Thyroid gland (tissue), 4 donors: ENCODE results near the gene KRTAP12-4. TPM values are rescaled to one million over a fixed set of nuclear protein-coding genes. Genes with fewer than 3 reads are reported as not detected.
"Not testable (repeated sequence)": the region's sequence is repeated elsewhere in the genome, so short reads cannot be mapped to it uniquely, and the experiment has no call there.

Source experiments
- DNase-seq, 2 donors: peaks; one replicate each; pipeline ENCODE4 v3.0.0-alpha.2; 2019
- H3K27ac ChIP-seq, 3 donors: fragments of 200-600 bp; sonication (generic); 1 replicate in 2 of 3; 2 replicates in 1 of 3; pipeline ENCODE4 v1.5.1; 2016 to 2019; ENCODE audit warnings: mild to moderate bottlenecking in 1 of 3, moderate library complexity in 1 of 3
- H3K27me3 ChIP-seq: fragments of 200-600 bp; sonication (generic); one replicate; pipeline ENCODE4 v1.5.1; 2019
- H3K36me3 ChIP-seq, 2 donors: fragments of 200-600 bp; sonication (generic); one replicate each; pipeline ENCODE4 v1.5.1; 2016 to 2019
- H3K4me1 ChIP-seq, 2 donors: fragments of 200-600 bp; sonication (generic); one replicate each; pipeline ENCODE4 v1.5.1; 2017 to 2019
- H3K4me3 ChIP-seq, 3 donors: fragments of 200-600 bp; sonication (generic); replicated peaks in 1 of 3; 1 replicate in 2 of 3; 2 replicates in 1 of 3; pipeline ENCODE4 v1.5.1; 2016; ENCODE audit warnings: mild to moderate bottlenecking in 1 of 3
- H3K9me3 ChIP-seq: fragments of 200-600 bp; sonication (generic); one replicate; pipeline ENCODE4 v1.5.1; 2017
- CTCF ChIP-seq, 6 experiments: fragments of 200-600 bp in 3 of 6; fragments of 450-650 bp in 3 of 6; sonication (generic) in 3 of 6; IDR thresholded peaks; one replicate each; pipeline ENCODE4 v1.5.1; 2016 to 2019; ENCODE audit warnings: antibody characterized with exemption in 6 of 6, mild to moderate bottlenecking in 2 of 6, inconsistent platforms in 1 of 6, moderate library complexity in 1 of 6
- POLR2A ChIP-seq, 2 donors: fragments of 450-650 bp; IDR thresholded peaks; one replicate each; pipeline ENCODE4 v1.6.1; 2017; ENCODE audit warnings: antibody characterized with exemption in 2 of 2, mild to moderate bottlenecking in 2 of 2, moderate library complexity in 1 of 2
- WGBS, 2 donors: methylation state at CpG; one replicate each; pipeline ENCODE4 v1.1.5; 2017; 5-methylcytosine and 5-hydroxymethylcytosine counted together
- intact Hi-C: fragments of 100-400 bp; cut with DNase I; formaldehyde crosslinking; loops from one replicate; pipeline ENCODE4 v1.15.1; 2023
- total RNA-seq, 4 donors: library from RNA; depleted of rRNA; stranded (reverse); fragments of >200 nt; gene quantifications; one replicate each; pipeline ENCODE4 v1.2.3, GENCODE V29; 2016

KRTAP12-4 gene
- total RNA-seq, 4 donors from 2014 or later = not detected

GRCh38 chr21:44640761-44641160, 13.7 kb downstream of the KRTAP12-4 start:
- TF ChIP-seq POLR2A (IDR thresholded peaks at IDR 0.05) (no peak), CTCF (IDR thresholded peaks at IDR 0.05) (no peak)
- no peaks in the 10 kb centered on the region for H3K27me3 ChIP-seq
- H3K36me3 ChIP-seq = no peaks in the 10 kb centered on the region
- no peaks in the 10 kb centered on the region for H3K4me1 ChIP-seq
- DNase-seq = no peak
- no peak overlapping the region for H3K27ac ChIP-seq
- intact Hi-C loops = no loop called here
- no peak overlapping the region for H3K4me3 ChIP-seq
- H3K9me3 ChIP-seq = no peaks in the 10 kb centered on the region
- 87 to 92% methylated on average over 5 of the region's 5 CpGs for whole genome bisulfite sequencing, 2 donors

- no peaks in the 10 kb centered on the region for H3K36me3 ChIP-seq
- TF ChIP-seq CTCF (IDR thresholded peaks at IDR 0.05) (no peak), POLR2A (IDR thresholded peaks at IDR 0.05) (no peak)
- H3K9me3 ChIP-seq = no peaks in the 10 kb centered on the region
- no peaks in the 10 kb centered on the region for H3K4me1 ChIP-seq
- WGBS, 2 donors = 87 to 91% methylated on average over 12 of the region's 12 CpGs
- DNase-seq = no peak
- no peaks in the 10 kb centered on the region for H3K27me3 ChIP-seq
- H3K4me3 ChIP-seq = no peak overlapping the region
- H3K27ac ChIP-seq = no peak overlapping the region
- intact Hi-C loops = no loop called here
Measured at GRCh38 chr21:44639331-44639655, 15.2 kb downstream of the KRTAP12-4 start.

GRCh38 chr21:44638506-44639330, 15.7 kb downstream of the KRTAP12-4 start:
- H3K27ac ChIP-seq, H3K9me3 ChIP-seq, H3K27me3 ChIP-seq, DNase-seq, intact Hi-C loops, H3K36me3 ChIP-seq, H3K4me1 ChIP-seq, H3K4me3 ChIP-seq: not testable (repeated sequence)
- 86 to 95% methylated on average over 11 to 14 of the region's 21 CpGs for WGBS, 2 donors

GRCh38 chr21:44637851-44638348, 16.6 kb downstream of the KRTAP12-4 start:
- H3K36me3 ChIP-seq, H3K27ac ChIP-seq, H3K4me1 ChIP-seq, H3K9me3 ChIP-seq, intact Hi-C loops, DNase-seq, H3K4me3 ChIP-seq, H3K27me3 ChIP-seq: not testable (repeated sequence)
- 69 to 85% methylated on average over 11 of the region's 12 CpGs for WGBS, 2 donors

GRCh38 chr21:44637018-44637850, 17.2 kb downstream of the KRTAP12-4 start, which contains the start of gene KRTAP10-10:
Gene KRTAP10-10 (plus strand): TSS chr21:44637356. CDS start chr21:44637418, 62 bp downstream.
- intact Hi-C loops = no loop called here
- H3K27ac ChIP-seq = no peak within 1 kb of the TSS
- H3K9me3 ChIP-seq = no peaks in the 10 kb centered on the region
- H3K4me1 ChIP-seq = no peaks in the 10 kb centered on the region
- no peaks in the 10 kb centered on the region for H3K27me3 ChIP-seq
- 68 to 78% methylated on average over 16 to 19 of the region's 21 CpGs for WGBS, 2 donors
- no peak for DNase-seq
- no peak within 1 kb of the TSS for H3K4me3 ChIP-seq
- H3K36me3 ChIP-seq = no peaks in the 10 kb centered on the region
- no peak for TF ChIP-seq POLR2A (IDR thresholded peaks at IDR 0.05)
- TF ChIP-seq CTCF (IDR thresholded peaks at IDR 0.05) = no peak
